ENCODE results near the gene KLHL40. TPM values are rescaled to one million over a fixed set of nuclear protein-coding genes. Genes with fewer than 3 reads are reported as not detected.

Gene KLHL40
- polyA plus RNA-seq, 1 donor (not counting 4 experiments of a cell fraction or from before 2014, with no cell fraction given), result not detected

- H3K4me3 ChIP-seq (ENCODE audit: control insufficient read depth in 2 of 3, extremely low read depth in 1 of 3, insufficient read depth in 2 of 3, low read depth in 1 of 3, low read length in 3 of 3), result no peak overlapping the region
- TF ChIP-seq EZH2 (IDR thresholded peaks at IDR 0.05; ENCODE audit: low read length), result no peak
- TF ChIP-seq CTCF (optimal IDR thresholded peaks at IDR 0.05 in 1 of 3, IDR thresholded peaks at IDR 0.05 in 1 of 3, conservative IDR thresholded peaks at IDR 0.05 in 1 of 3; ENCODE audit: extremely low read depth in 1 of 3, insufficient read depth in 2 of 3, low read length in 3 of 3), result no peak
- H3K4me1 ChIP-seq (ENCODE audit: control insufficient read depth, extremely low read depth, insufficient read depth, low read length), result peaks cover 12% of the 10 kb centered on the region
- no peak for DNase-seq (ENCODE audit: low read depth, low spot score)
- H3K27ac ChIP-seq (ENCODE audit: control insufficient read depth, insufficient read depth, low read length), result no peak overlapping the region
- H4K20me1 ChIP-seq (ENCODE audit: control insufficient read depth, extremely low read depth, insufficient read depth, low read length), result no peaks in the 10 kb centered on the region
- peaks cover 21% of the 10 kb centered on the region for H3K27me3 ChIP-seq (ENCODE audit: control insufficient read depth, extremely low read depth, insufficient read depth, low read length)
- H3K4me2 ChIP-seq (ENCODE audit: control insufficient read depth, extremely low read depth, insufficient read depth, low read depth, low read length), result no peak overlapping the region
- no peak for FAIRE-seq
- H3K79me2 ChIP-seq (ENCODE audit: control insufficient read depth, insufficient read depth, low read length), result no peaks in the 10 kb centered on the region
- no peak overlapping the region for H3K9ac ChIP-seq (ENCODE audit: control insufficient read depth, extremely low read depth, insufficient read depth, low read length)
- dilution Hi-C loops (cut with MboI; ENCODE audit: extremely low pct_ligation_motif_present, low sequenced_read_pairs), result no loop called here
- no peaks in the 10 kb centered on the region for H3K36me3 ChIP-seq (ENCODE audit: control insufficient read depth in 2 of 2, extremely low read depth in 1 of 2, insufficient read depth in 2 of 2, low read length in 2 of 2)
- H3K9me3 ChIP-seq (ENCODE audit: control insufficient read depth, low read depth, low read length), result no peaks in the 10 kb centered on the region
- no peak overlapping the region for H2AFZ ChIP-seq (ENCODE audit: control insufficient read depth, low read length)
- no peaks in the 10 kb centered on the region for H3K9me1 ChIP-seq (ENCODE audit: control insufficient read depth, extremely low read depth, insufficient read depth, low read length)
Measured at GRCh38 chr3:42682301-42683070, 2.9 kb upstream of the KLHL40 start.

GRCh38 chr3:42683875-42684598, 1.3 kb upstream of the KLHL40 start:
- Histone ChIP-seq H3K27ac (ENCODE audit: control insufficient read depth, insufficient read depth, low read length) (no peak overlapping the region), H3K4me1 (ENCODE audit: control insufficient read depth, extremely low read depth, insufficient read depth, low read length) (peaks cover 12% of the 10 kb centered on the region), H2AFZ (ENCODE audit: control insufficient read depth, low read length) (no peak overlapping the region), H3K27me3 (ENCODE audit: control insufficient read depth, extremely low read depth, insufficient read depth, low read length) (peaks cover 21% of the 10 kb centered on the region), H3K4me3 (ENCODE audit: control insufficient read depth in 2 of 3, extremely low read depth in 1 of 3, insufficient read depth in 2 of 3, low read depth in 1 of 3, low read length in 3 of 3) (no peak overlapping the region), H3K9me1 (ENCODE audit: control insufficient read depth, extremely low read depth, insufficient read depth, low read length) (no peaks in the 10 kb centered on the region), H3K79me2 (ENCODE audit: control insufficient read depth, insufficient read depth, low read length) (no peaks in the 10 kb centered on the region), H3K4me2 (ENCODE audit: control insufficient read depth, extremely low read depth, insufficient read depth, low read depth, low read length) (no peak overlapping the region), H3K36me3 (ENCODE audit: control insufficient read depth in 2 of 2, extremely low read depth in 1 of 2, insufficient read depth in 2 of 2, low read length in 2 of 2) (no peaks in the 10 kb centered on the region), H3K9me3 (ENCODE audit: control insufficient read depth, low read depth, low read length) (no peaks in the 10 kb centered on the region), H3K9ac (ENCODE audit: control insufficient read depth, extremely low read depth, insufficient read depth, low read length) (no peak overlapping the region), H4K20me1 (ENCODE audit: control insufficient read depth, extremely low read depth, insufficient read depth, low read length) (no peaks in the 10 kb centered on the region)
- dilution Hi-C loops (cut with MboI; ENCODE audit: extremely low pct_ligation_motif_present, low sequenced_read_pairs), result no loop called here
- peak; percentile 72 for FAIRE-seq
- no peak for TF ChIP-seq CTCF (optimal IDR thresholded peaks at IDR 0.05 in 1 of 3, IDR thresholded peaks at IDR 0.05 in 1 of 3, conservative IDR thresholded peaks at IDR 0.05 in 1 of 3; ENCODE audit: extremely low read depth in 1 of 3, insufficient read depth in 2 of 3, low read length in 3 of 3)
- TF ChIP-seq EZH2 (IDR thresholded peaks at IDR 0.05; ENCODE audit: low read length), result no peak
- peak; percentile 89 for DNase-seq (ENCODE audit: low read depth, low spot score)
